GM21526 (cell line): ENCODE measurements around the gene ARTN.

Experiments used
- ATAC-seq: cut with Tn5 transposase; IDR thresholded peaks from one replicate; pipeline ENCODE4 v1.9.1; 2021; ENCODE audit warnings: moderate library complexity; ENCODE audit not compliant: unreplicated experiment, low FRiP score

The ARTN gene

GRCh38 chr1:43933386-43934100 lies at the start of gene ARTN:
TSS of gene ARTN (plus strand) at chr1:43933801. CDS start at chr1:43935657, 1,856 bp downstream.
- ATAC-seq, result no peak

- ATAC-seq, result no peak
These were observed 48.3 kb upstream of the ARTN start for GRCh38 chr1:43885279-43885801.

- ATAC-seq, result no peak
These were observed 45.9 kb upstream of the ARTN start for GRCh38 chr1:43887748-43888147.

- ATAC-seq, result no peak
These were observed 42.8 kb upstream of the ARTN start for GRCh38 chr1:43890815-43891214.

- no peak for ATAC-seq
These were observed 40.6 kb upstream of the ARTN start for GRCh38 chr1:43893006-43893405.

GRCh38 chr1:43898981-43899380 lies 34.6 kb upstream of the ARTN start:
- no peak for ATAC-seq

GRCh38 chr1:43900386-43900785 lies 33.2 kb upstream of the ARTN start:
- no peak for ATAC-seq

GRCh38 chr1:43901196-43901961 lies 32.2 kb upstream of the ARTN start:
- no peak for ATAC-seq

GRCh38 chr1:43902058-43902831 lies 31.4 kb upstream of the ARTN start:
- no peak for ATAC-seq

GRCh38 chr1:43904660-43905551 lies 28.7 kb upstream of the ARTN start:
- no peak for ATAC-seq

GRCh38 chr1:43908226-43908625 lies 25.4 kb upstream of the ARTN start:
- ATAC-seq, result no peak

- no peak for ATAC-seq
These were observed 24.7 kb upstream of the ARTN start for GRCh38 chr1:43908858-43909257.

- ATAC-seq, result no peak
These were observed 23.3 kb upstream of the ARTN start for GRCh38 chr1:43910343-43910742.

GRCh38 chr1:43912607-43913006 lies 21.0 kb upstream of the ARTN start:
- no peak for ATAC-seq

- ATAC-seq, result no peak
These were observed 20.5 kb upstream of the ARTN start for GRCh38 chr1:43913051-43913501.

GRCh38 chr1:43913666-43914360 lies 19.8 kb upstream of the ARTN start:
- ATAC-seq, result no peak

GRCh38 chr1:43914576-43915525 lies 18.8 kb upstream of the ARTN start:
- ATAC-seq, result no peak

GRCh38 chr1:43919906-43920305 lies 13.7 kb upstream of the ARTN start:
- no peak for ATAC-seq
